HepG2 (cell line): Measurements from ENCODE around the gene ARHGDIA. TPM values are rescaled to one million over a fixed set of nuclear protein-coding genes. Genes with fewer than 3 reads are reported as not detected.

Experiments used
- CHD4 ChIP-seq: fragments of 200-600 bp; sonication (generic); IDR thresholded peaks from 2 replicates; pipeline ENCODE4 v1.7.0; 2017; ENCODE audit warnings: mild to moderate bottlenecking, low read length, borderline replicate concordance
- DZIP1 ChIP-seq: sonication (generic); formaldehyde crosslinking; IDR thresholded peaks from 2 replicates; pipeline ENCODE4 v1.5.0; 2020; ENCODE audit warnings: mild to moderate bottlenecking, missing genetic modification reagents
- FOXA1 ChIP-seq, 2 experiments: fragments of 450-650 bp in 1 of 2; sonication (generic) in 1 of 2; formaldehyde crosslinking in 1 of 2; IDR thresholded peaks; 2 replicates each; pipeline versions ENCODE4 v1.4.0 to v1.6.1; 2016 to 2020; ENCODE audit warnings: missing genetic modification reagents in 1 of 2
- GMEB2 ChIP-seq: IDR thresholded peaks from 2 replicates; pipeline ENCODE4 v1.6.1; 2016; ENCODE audit warnings: missing biosample characterization, missing genetic modification reagents, low read depth
- HMGXB4 ChIP-seq, 2 experiments: sonication (generic) in 1 of 2; formaldehyde crosslinking in 1 of 2; IDR thresholded peaks; 2 replicates each; pipeline versions ENCODE4 v1.4.0 to v1.6.1; 2018 to 2020; ENCODE audit warnings: missing genetic modification reagents in 2 of 2, borderline replicate concordance in 1 of 2, low read depth in 1 of 2, mild to moderate bottlenecking in 1 of 2, missing biosample characterization in 1 of 2
- HOXA9 ChIP-seq: sonication (generic); formaldehyde crosslinking; IDR thresholded peaks from 2 replicates; pipeline ENCODE4 v1.8.1; 2022; ENCODE audit warnings: missing genetic modification reagents, mild to moderate bottlenecking, moderate library complexity, borderline replicate concordance
- MIER3 ChIP-seq: IDR thresholded peaks from 2 replicates; pipeline ENCODE4 v1.6.1; 2016; ENCODE audit warnings: missing compliant biosample characterization, borderline replicate concordance
- NBN ChIP-seq: fragments of 450-650 bp; conservative IDR thresholded peaks from 2 replicates; pipeline ENCODE4 v1.6.1; 2017
- NFATC3 ChIP-seq: sonication (generic); formaldehyde crosslinking; IDR thresholded peaks from 2 replicates; pipeline ENCODE4 v1.5.1; 2020; ENCODE audit warnings: mild to moderate bottlenecking, missing genetic modification reagents
- NR2C2 ChIP-seq: sonication (generic); formaldehyde crosslinking; IDR thresholded peaks from 2 replicates; pipeline ENCODE4 v1.4.0; 2020; ENCODE audit warnings: missing genetic modification reagents, mild to moderate bottlenecking, moderate library complexity, borderline replicate concordance
- NR3C1 ChIP-seq: sonication (generic); formaldehyde crosslinking; IDR thresholded peaks from 2 replicates; pipeline ENCODE4 v1.4.0; 2020; ENCODE audit warnings: missing genetic modification reagents
- PHF8 ChIP-seq: sonication (generic); formaldehyde crosslinking; IDR thresholded peaks from 2 replicates; pipeline ENCODE4 v1.5.0; 2020; ENCODE audit warnings: missing genetic modification reagents
- SIN3A ChIP-seq: IDR thresholded peaks from 2 replicates; pipeline ENCODE4 v1.6.1; 2011; ENCODE audit warnings: low read depth, mild to moderate bottlenecking, control low read depth, low read length, borderline replicate concordance
- SNAI1 ChIP-seq: sonication (generic); formaldehyde crosslinking; IDR thresholded peaks from 2 replicates; pipeline ENCODE4 v1.5.0; 2020; ENCODE audit warnings: mild to moderate bottlenecking, missing genetic modification reagents, borderline replicate concordance
- ZC3H13 ChIP-seq: sonication (generic); formaldehyde crosslinking; IDR thresholded peaks from 2 replicates; pipeline ENCODE4 v1.8.1; 2023; ENCODE audit warnings: mild to moderate bottlenecking, missing genetic modification reagents, moderate library complexity
- ZKSCAN1 ChIP-seq: fragments of 150-350 bp; IDR thresholded peaks from 2 replicates; pipeline ENCODE4 v1.6.1; 2014; ENCODE audit warnings: low read length
- ZMAT5 ChIP-seq: sonication (generic); formaldehyde crosslinking; IDR thresholded peaks from 2 replicates; pipeline ENCODE4 v1.5.0; 2020; ENCODE audit warnings: mild to moderate bottlenecking, low read depth, missing genetic modification reagents, borderline replicate concordance
- ZMYM2 ChIP-seq: sonication (generic); formaldehyde crosslinking; IDR thresholded peaks from 2 replicates; pipeline ENCODE4 v1.8.0; 2022; ENCODE audit warnings: mild to moderate bottlenecking, missing genetic modification reagents
- ZNF281 ChIP-seq: sonication (generic); formaldehyde crosslinking; IDR thresholded peaks from 2 replicates; pipeline ENCODE4 v1.4.0; 2020; ENCODE audit warnings: missing genetic modification reagents, borderline replicate concordance
- polyA plus RNA-seq, 8 experiments: library from polyadenylated mRNA; depleted of rRNA in 3 of 8; stranded (reverse) in 7 of 8; unstranded in 1 of 8; fragments of >200 nt; fragmentation: Illumina TruSeq in 4 of 8; extraction: Trizol in 4 of 8; gene quantifications; 2 replicates each; pipeline versions ENCODE4 v1.2.1 to v1.2.3, GENCODE V29; 2011 to 2016; ENCODE audit warnings: low read depth in 4 of 8, missing spikeins in 1 of 8, mixed read lengths in 1 of 8; ENCODE audit not compliant: insufficient read depth in 1 of 8
- total RNA-seq, 5 experiments: library from RNA; depleted of rRNA; stranded (reverse); fragments of >200 nt; fragmentation: Illumina TruSeq; extraction: Trizol; gene quantifications; 2 replicates each; pipeline ENCODE4 v1.2.3, GENCODE V29; 2016; ENCODE audit warnings: low read depth in 1 of 5

Gene ARHGDIA
- total and polyA plus RNA-seq, 2 of the 13 experiments (the other 11 are each of a cell fraction or from before 2014, with no cell fraction given), result 40.0 to 64.0 TPM

GRCh38 chr17:81867991-81868673 lies 3.0 kb downstream of the ARHGDIA start (continued):
- TF ChIP-seq CHD4 (no peak), ZMAT5 (no peak), NFATC3 (CRISPR knock-in tag) (0 out of 2 replicates have a peak, but pooled peaks have one; percentile 4), GMEB2 (CRISPR knock-in tag) (no peak), ZC3H13 (CRISPR knock-in tag) (peak; percentile 98), NBN (no peak), SIN3A (peak; percentile 51; the same call in 1 of the 2 replicates), MIER3 (CRISPR knock-in tag) (no peak; the same call in 1 of the 2 replicates), HOXA9 (CRISPR knock-in tag) (peak; percentile 77), FOXA1 (IDR thresholded peaks at IDR 0.05) (no peak), FOXA1 (CRISPR knock-in tag; IDR thresholded peaks at IDR 0.05) (peak; percentile 16; the same call in 1 of the 2 replicates), ZNF281 (CRISPR knock-in tag) (no peak), ZMYM2 (CRISPR knock-in tag) (peak; percentile 11; the same call in 1 of the 2 replicates), NR3C1 (CRISPR knock-in tag) (no peak), HMGXB4 (CRISPR knock-in tag; IDR thresholded peaks at IDR 0.05; ENCODE audit: borderline replicate concordance in 1 of 2, low read depth in 1 of 2) (0 out of 4 replicates have a peak, but pooled peaks of 1 of the 2 experiments have one; percentile 40), PHF8 (CRISPR knock-in tag) (no peak), SNAI1 (CRISPR knock-in tag) (peak; percentile 81; the same call in 1 of the 2 replicates), DZIP1 (no peak), NR2C2 (CRISPR knock-in tag) (0 out of 2 replicates have a peak, but pooled peaks have one; percentile 7), ZKSCAN1 (no peak)
